ENCODE results near the gene ADH7. TPM values are rescaled to one million over a fixed set of nuclear protein-coding genes. Genes with fewer than 3 reads are reported as not detected.
A peak's percentile ranks its signal among the peaks of the same experiment; 100 is the strongest.

Gene ADH7
- total and polyA plus RNA-seq, 2 of the 13 experiments (the other 11 are each of a cell fraction or from before 2014, with no cell fraction given), result not detected

- no peaks in the 10 kb centered on the region for H3K79me2 ChIP-seq (ENCODE audit: insufficient read depth, low read length)
- no peaks in the 10 kb centered on the region for H3K27me3 ChIP-seq (ENCODE audit: control insufficient read depth in 1 of 2, insufficient read depth in 2 of 2, low read length in 2 of 2)
- no peak overlapping the region for H3K9ac ChIP-seq (ENCODE audit: insufficient read depth, low read depth, low read length)
- intact Hi-C loops (cut with micrococcal nuclease; ENCODE audit: unreplicated experiment), result no loop called here
- DNase-seq (ENCODE audit: low spot score), result no peak
- no peak overlapping the region for H3K27ac ChIP-seq (ENCODE audit: extremely low read length, insufficient read depth, low read length)
- no peaks in the 10 kb centered on the region for H3K36me3 ChIP-seq (replicated peaks in 1 of 2; ENCODE audit: control insufficient read depth in 1 of 2, insufficient read depth in 2 of 2, low read length in 2 of 2)
- no peak for FAIRE-seq
- H2AFZ ChIP-seq (ENCODE audit: low read length), result no peak overlapping the region
- H3K4me2 ChIP-seq (ENCODE audit: low read depth, low read length), result no peak overlapping the region
- TF ChIP-seq ZNF567 (CRISPR knock-in tag; IDR thresholded peaks at IDR 0.05; ENCODE audit: borderline replicate concordance), result no peak
- no peak for TF ChIP-seq SP4 (CRISPR knock-in tag; IDR thresholded peaks at IDR 0.05)
- TF ChIP-seq SUZ12 (IDR thresholded peaks at IDR 0.05; ENCODE audit: low read depth, low read length), result no peak
- TF ChIP-seq ZBTB37 (CRISPR knock-in tag; IDR thresholded peaks at IDR 0.05), result no peak
- TF ChIP-seq GLI4 (CRISPR knock-in tag; IDR thresholded peaks at IDR 0.05; ENCODE audit: borderline replicate concordance), result no peak
- TF ChIP-seq GTF3A (CRISPR knock-in tag; conservative IDR thresholded peaks at IDR 0.05), result no peak
- peak; percentile 16; the same call in 1 of the 2 replicates for TF ChIP-seq STAG1 (CRISPR knock-in tag; IDR thresholded peaks at IDR 0.05)
- TF ChIP-seq ATF2 (CRISPR knock-in tag; IDR thresholded peaks at IDR 0.05), result no peak
- TF ChIP-seq CTCF (CRISPR knock-in tag; IDR thresholded peaks at IDR 0.05), result peak; percentile 13; the same call in 1 of the 2 replicates
- no peak for TF ChIP-seq ZNF574 (CRISPR knock-in tag; IDR thresholded peaks at IDR 0.05)
- TF ChIP-seq UBTF (CRISPR knock-in tag; IDR thresholded peaks at IDR 0.05), result no peak
- TF ChIP-seq DR1 (CRISPR knock-in tag; IDR thresholded peaks at IDR 0.05), result no peak
- TF ChIP-seq ZNF354B (CRISPR knock-in tag; IDR thresholded peaks at IDR 0.05), result no peak
- TF ChIP-seq ZNF678 (CRISPR knock-in tag; IDR thresholded peaks at IDR 0.05), result no peak
- no peak for TF ChIP-seq HOXA7 (CRISPR knock-in tag; IDR thresholded peaks at IDR 0.05)
- no peak for TF ChIP-seq ZNF549 (CRISPR knock-in tag; IDR thresholded peaks at IDR 0.05)
- BruUV-seq (replicated peaks), result no TSS peak
- peaks cover 8% of the 10 kb centered on the region for H3K4me1 ChIP-seq (ENCODE audit: insufficient read depth, low read length)
- POLR2A ChIA-PET, result no interaction called here
- CTCF ChIA-PET (ENCODE audit: low intra/inter-chr PET ratio, low total read pairs), result no interaction called here
- in situ Hi-C loops (cut with HindIII; ENCODE audit: extremely low pct_ligation_motif_present, low pct_unique_long_range_greater_than_20kb), result loop anchor here (25.0 kb wide), 1 partner anchor 995 kb away; no protein-coding TSS in a partner anchor
- no peak; the same call in 2 of the 3 replicates for ATAC-seq
- H3K4me3 ChIP-seq (replicated peaks in 1 of 3; ENCODE audit: insufficient read depth in 1 of 3, low read depth in 2 of 3, low read length in 3 of 3), result no peak overlapping the region
- no peaks in the 10 kb centered on the region for H4K20me1 ChIP-seq (ENCODE audit: insufficient read depth, low read length)
- H3K9me3 ChIP-seq (ENCODE audit: low read length), result peaks cover 10% of the 10 kb centered on the region
- 70% methylated on average over 4 of the region's 4 CpGs for WGBS (ENCODE audit: low lambda C conversion rate)
Measured at GRCh38 chr4:99457270-99457669, 22.1 kb upstream of the ADH7 start.

All from HepG2 (cell line).